Testis (tissue), 2 donors: ENCODE measurements around the gene TOLLIP.

Source experiments
- CTCF ChIP-seq, 3 experiments: fragments of 450-650 bp in 2 of 3; fragments of 200-600 bp in 1 of 3; sonication (generic) in 1 of 3; IDR thresholded peaks; one replicate each; pipeline ENCODE4 v1.5.1; 2016 to 2019; ENCODE audit warnings: antibody characterized with exemption in 3 of 3, mild to moderate bottlenecking in 2 of 3, moderate library complexity in 1 of 3
- POLR2A ChIP-seq: fragments of 450-650 bp; IDR thresholded peaks from one replicate; pipeline ENCODE4 v1.6.1; 2017; ENCODE audit warnings: antibody characterized with exemption, mild to moderate bottlenecking, moderate library complexity

- TF ChIP-seq CTCF (IDR thresholded peaks at IDR 0.05) (no peak), POLR2A (no peak)
Observed at GRCh38 chr11:1300569-1301187, 8.8 kb downstream of the TOLLIP start.
